ENCODE measurements around the gene LIME1. TPM values are rescaled to one million over a fixed set of nuclear protein-coding genes. Genes with fewer than 3 reads are reported as not detected.

The LIME1 gene
- total and polyA plus RNA-seq, 2 of the 4 experiments (the other 2 are of a cell fraction), result 0.36 to 7.8 TPM

DNA sequence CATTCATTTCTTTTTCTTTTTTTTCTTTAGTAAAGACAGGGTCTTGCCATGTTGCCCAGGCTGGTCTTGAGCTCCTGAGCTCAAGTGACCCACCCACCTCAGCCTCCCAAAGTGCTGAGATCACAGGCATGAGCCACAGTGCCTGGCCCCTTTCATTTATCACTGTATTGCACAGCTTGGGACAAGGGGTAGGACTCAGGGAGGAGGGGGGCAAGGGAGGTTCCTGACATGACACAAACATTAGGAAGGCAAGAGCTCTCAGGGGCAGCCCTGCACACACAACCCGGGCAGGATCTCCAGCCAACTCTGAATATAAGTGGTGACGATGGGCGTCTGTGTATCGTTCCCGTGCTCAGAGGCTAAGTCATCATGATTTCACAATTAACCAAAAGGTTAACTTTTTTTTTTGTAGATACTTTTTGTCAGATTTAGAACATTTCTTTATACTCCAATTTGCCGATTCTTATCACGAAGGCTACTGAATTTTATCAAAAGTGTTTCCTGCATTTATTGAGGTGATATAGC lies 23.0 kb downstream of the LIME1 start:
- WGBS, 2 experiments (ENCODE audit: extremely low coverage in 2 of 2, insufficient read length in 1 of 2), result no CpG with 5 or more reads among the region's 7 CpGs
- 0 out of 2 replicates have a peak, but pooled peaks cover 4% of the 10 kb centered on the region for H3K9me1 ChIP-seq (ENCODE audit: insufficient read depth, low read length)
- no peak overlapping the region for H2BK5ac ChIP-seq (ENCODE audit: low read depth, low read length, poor library complexity, severe bottlenecking)
- no peak overlapping the region for H3K4me3 ChIP-seq (ENCODE audit: insufficient read depth, low read depth, low read length)
- H4K8ac ChIP-seq (ENCODE audit: low read depth in 2 of 2, low read length in 2 of 2), result no peak overlapping the region
- no peak overlapping the region for H3K27ac ChIP-seq (ENCODE audit: insufficient read depth, low read length)
- H3K4me1 ChIP-seq (ENCODE audit: control insufficient read depth, insufficient read depth, low read length), result no peaks in the 10 kb centered on the region
- no peak overlapping the region for H3K23ac ChIP-seq (ENCODE audit: low read depth, low read length)
- no peak overlapping the region for H2AFZ ChIP-seq (replicated peaks; ENCODE audit: low read length, poor library complexity)
- POLR2A ChIA-PET (ENCODE audit: unreplicated experiment), result interaction anchor here (0.6 kb wide), 1 partner anchor 63 kb away, joined by 3 read pairs; the partner anchor contains the start of gene TNFRSF6B
- BruUV-seq (replicated peaks), result no TSS peak
- peaks cover 5% of the 10 kb centered on the region; the same call in 1 of the 2 replicates for H3K36me3 ChIP-seq (ENCODE audit: control insufficient read depth, insufficient read depth, low read length)
- no peak overlapping the region for H2AK5ac ChIP-seq (ENCODE audit: low read depth, low read length)
- dilution Hi-C loops (cut with HindIII; ENCODE audit: low sequenced_read_pairs, unreplicated experiment) (no loop called here), intact Hi-C loops (cut with micrococcal nuclease) (no loop called here), in situ Hi-C loops (cut with MboI; ENCODE audit: low sequenced_read_pairs) (no loop called here)
- H3K9me3 ChIP-seq (ENCODE audit: control insufficient read depth, insufficient read depth, low read length), result no peaks in the 10 kb centered on the region
- no peak for DNase-seq
- ATAC-seq (ENCODE audit: low read depth), result no peak
- no peak overlapping the region for H2BK20ac ChIP-seq (ENCODE audit: low read depth, low read length)
- no peak overlapping the region for H4K5ac ChIP-seq (ENCODE audit: low read depth, low read length)
- peaks cover 2 to 5% of the 10 kb centered on the region in 2 experiments; a peak in 1 of 4 replicates for H3K79me1 ChIP-seq (ENCODE audit: low read depth in 1 of 2, low read length in 2 of 2)
- H3K9ac ChIP-seq (ENCODE audit: low read depth, low read length), result no peak overlapping the region
- H3K14ac ChIP-seq (replicated peaks; ENCODE audit: low read depth, low read length), result no peak overlapping the region
- no peak for TF ChIP-seq CHD1 (IDR thresholded peaks at IDR 0.05; ENCODE audit: low read depth, low read length)
- TF ChIP-seq MAZ (IDR thresholded peaks at IDR 0.05; ENCODE audit: borderline replicate concordance, low read depth, low read length), result no peak
- TF ChIP-seq NFE2L2 (IDR thresholded peaks at IDR 0.05; ENCODE audit: low read depth, low read length), result no peak
- no peak for TF ChIP-seq RAD21 (IDR thresholded peaks at IDR 0.05; ENCODE audit: low read length)
- TF ChIP-seq POLR2A (IDR thresholded peaks at IDR 0.05; ENCODE audit: low read depth, low read length), result no peak
- no peak for TF ChIP-seq SMC3 (IDR thresholded peaks at IDR 0.05; ENCODE audit: low read depth, low read length)
- TF ChIP-seq, protein P1, sequence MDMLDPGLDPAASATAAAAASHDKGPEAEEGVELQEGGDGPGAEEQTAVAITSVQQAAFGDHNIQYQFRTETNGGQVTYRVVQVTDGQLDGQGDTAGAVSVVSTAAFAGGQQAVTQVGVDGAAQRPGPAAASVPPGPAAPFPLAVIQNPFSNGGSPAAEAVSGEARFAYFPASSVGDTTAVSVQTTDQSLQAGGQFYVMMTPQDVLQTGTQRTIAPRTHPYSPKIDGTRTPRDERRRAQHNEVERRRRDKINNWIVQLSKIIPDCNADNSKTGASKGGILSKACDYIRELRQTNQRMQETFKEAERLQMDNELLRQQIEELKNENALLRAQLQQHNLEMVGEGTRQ (IDR thresholded peaks at IDR 0.05; ENCODE audit: low read depth, low read length), result no peak
- TF ChIP-seq BHLHE40 (IDR thresholded peaks at IDR 0.05; ENCODE audit: low read depth, low read length), result no peak
- TF ChIP-seq RFX5 (IDR thresholded peaks at IDR 0.05; ENCODE audit: low read depth, low read length), result no peak
- no peak for TF ChIP-seq CTCF (conservative IDR thresholded peaks at IDR 0.05; ENCODE audit: low read depth, low read length)
- TF ChIP-seq RCOR1 (IDR thresholded peaks at IDR 0.05; ENCODE audit: insufficient replicate concordance, low read length), result no peak
- H4K91ac ChIP-seq (ENCODE audit: insufficient read depth, low read depth, low read length), result no peak overlapping the region
- H3K27me3 ChIP-seq (ENCODE audit: control insufficient read depth, insufficient read depth, low read length), result no peaks in the 10 kb centered on the region
- no peak overlapping the region for H3K56ac ChIP-seq (ENCODE audit: extremely low read depth, insufficient read depth, low read length)
- H3K4ac ChIP-seq (ENCODE audit: low read depth, low read length), result no peak overlapping the region
- H2BK15ac ChIP-seq (ENCODE audit: low read depth, low read length), result no peak overlapping the region
- H2AK9ac ChIP-seq (replicated peaks; ENCODE audit: low read depth, low read length, poor library complexity), result no peak overlapping the region
- H2BK120ac ChIP-seq (ENCODE audit: low read depth, low read length), result no peak overlapping the region
- no peak overlapping the region for H3K4me2 ChIP-seq (ENCODE audit: low read depth, low read length)
- CTCF ChIA-PET, result no interaction called here
- H3K18ac ChIP-seq (ENCODE audit: low read depth, low read length), result no peak overlapping the region
- no peaks in the 10 kb centered on the region for H4K20me1 ChIP-seq (ENCODE audit: insufficient read depth, low read length)

Measured in IMR-90 (cell line).